CD4-positive, alpha-beta T cell treated with Interleukin-4 for 1 hour (primary cell): Measurements from ENCODE around the gene SOSTDC1.
"Not testable (repeated sequence)": the region's sequence is repeated elsewhere in the genome, so short reads cannot be mapped to it uniquely, and the experiment has no call there.

Experiments
- DNase-seq, 2 donors: peaks; one replicate each; pipeline ENCODE4 v3.0.0-alpha.2; 2020 to 2022

SOSTDC1 gene, protein sequence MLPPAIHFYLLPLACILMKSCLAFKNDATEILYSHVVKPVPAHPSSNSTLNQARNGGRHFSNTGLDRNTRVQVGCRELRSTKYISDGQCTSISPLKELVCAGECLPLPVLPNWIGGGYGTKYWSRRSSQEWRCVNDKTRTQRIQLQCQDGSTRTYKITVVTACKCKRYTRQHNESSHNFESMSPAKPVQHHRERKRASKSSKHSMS

DNA sequence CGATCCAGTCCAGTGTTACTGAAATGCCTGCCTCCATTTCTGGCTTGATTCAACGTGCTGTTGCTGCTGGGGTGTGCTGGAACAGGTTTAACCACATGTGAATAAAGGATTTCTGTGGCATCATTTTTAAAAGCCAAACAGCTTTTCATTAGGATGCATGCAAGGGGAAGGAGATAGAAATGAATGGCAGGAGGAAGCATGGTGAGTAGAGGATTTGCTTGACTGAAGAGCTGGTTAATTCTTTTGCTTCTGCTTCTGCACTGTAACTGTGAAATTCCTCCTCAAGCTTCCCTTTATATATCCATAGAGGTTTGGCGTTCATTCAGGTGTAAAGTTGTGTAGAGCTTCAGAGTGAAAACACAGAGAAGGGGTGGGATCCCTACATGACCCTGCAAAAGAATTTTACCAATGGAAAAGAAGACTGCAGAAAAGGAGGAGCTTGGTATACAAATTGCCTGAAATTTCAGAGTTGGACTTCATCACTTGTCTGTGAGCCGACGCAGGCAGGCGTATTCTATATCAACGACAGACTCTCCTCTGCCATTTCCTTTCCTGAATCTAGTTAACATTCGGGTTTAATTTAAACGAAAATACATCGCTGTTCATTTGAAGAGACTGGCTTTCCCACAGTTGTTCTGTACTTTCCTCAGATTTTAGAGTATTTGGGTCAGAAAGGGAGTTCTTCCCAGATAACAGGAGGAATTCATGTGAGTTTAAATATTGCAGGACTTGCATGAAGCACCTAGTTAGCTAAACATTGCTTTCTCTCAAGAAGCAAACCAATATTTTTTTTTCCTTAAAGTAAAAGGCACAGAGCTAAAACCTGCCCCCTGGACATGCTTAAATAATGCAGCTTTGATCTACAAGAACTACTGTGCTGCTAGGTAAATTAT lies at the start of gene SOSTDC1:
TSS of gene SOSTDC1 (minus strand) at position 270 of the 893 bp plus-strand sequence. CDS start at position 200, 70 bp downstream.
- no peak for DNase-seq

DNA sequence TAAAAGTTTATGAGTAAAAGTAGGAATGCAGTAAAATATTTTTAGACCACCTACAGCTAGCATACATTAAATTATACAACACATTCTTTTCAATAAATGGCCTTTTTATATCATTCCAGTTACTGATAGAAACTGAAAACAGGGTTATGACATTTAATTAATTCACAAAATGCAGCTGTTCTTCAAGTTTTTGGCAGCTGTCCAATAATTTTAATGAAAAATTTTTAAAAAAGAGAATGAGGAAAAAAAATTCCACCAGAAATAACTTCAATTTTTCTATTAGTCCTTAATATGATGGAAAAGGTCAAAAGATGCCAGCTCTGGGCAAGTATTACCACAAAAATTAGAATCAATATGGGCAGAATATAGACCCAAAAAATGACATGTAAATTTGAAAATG lies 49.2 kb upstream of the SOSTDC1 start:
- DNase-seq, result no peak

DNA sequence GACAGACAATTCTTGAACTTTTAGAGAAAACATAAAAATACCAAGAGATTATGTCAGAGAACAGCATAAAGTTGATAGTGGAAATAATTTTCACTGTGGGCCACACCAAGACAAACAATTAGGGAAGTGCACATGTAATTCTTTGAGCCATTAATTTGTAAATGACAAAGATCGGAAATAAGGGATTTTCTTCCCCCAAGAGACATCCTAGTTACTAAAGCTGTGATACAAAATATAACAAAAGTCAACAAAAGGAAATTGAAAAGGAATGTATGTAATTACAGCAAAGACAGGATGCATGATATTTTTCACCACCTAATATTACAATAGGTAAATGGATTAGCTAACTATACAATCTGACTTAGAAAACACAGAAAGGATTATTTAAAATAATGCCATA lies 48.7 kb upstream of the SOSTDC1 start:
- DNase-seq, result no peak

DNA sequence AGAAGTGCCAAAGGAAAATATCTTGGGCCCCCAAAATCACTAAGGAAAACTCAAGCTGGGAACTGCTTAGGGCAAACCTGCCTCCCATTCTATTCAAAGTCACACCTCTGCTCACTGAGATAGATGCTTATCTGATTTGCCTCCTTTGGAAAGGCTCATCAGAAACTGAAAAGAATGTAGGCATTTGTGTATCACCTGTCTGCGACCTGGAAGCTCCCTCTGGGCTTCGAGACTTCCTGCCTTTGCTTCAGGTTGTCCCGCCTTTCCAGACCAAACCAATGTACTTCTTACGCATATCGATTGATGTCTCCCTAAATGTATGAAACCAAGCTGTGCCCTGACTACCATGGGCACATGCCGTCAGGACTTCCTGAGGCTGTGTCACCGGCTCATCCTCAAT lies 46.6 kb upstream of the SOSTDC1 start:
- DNase-seq, result no peak

DNA sequence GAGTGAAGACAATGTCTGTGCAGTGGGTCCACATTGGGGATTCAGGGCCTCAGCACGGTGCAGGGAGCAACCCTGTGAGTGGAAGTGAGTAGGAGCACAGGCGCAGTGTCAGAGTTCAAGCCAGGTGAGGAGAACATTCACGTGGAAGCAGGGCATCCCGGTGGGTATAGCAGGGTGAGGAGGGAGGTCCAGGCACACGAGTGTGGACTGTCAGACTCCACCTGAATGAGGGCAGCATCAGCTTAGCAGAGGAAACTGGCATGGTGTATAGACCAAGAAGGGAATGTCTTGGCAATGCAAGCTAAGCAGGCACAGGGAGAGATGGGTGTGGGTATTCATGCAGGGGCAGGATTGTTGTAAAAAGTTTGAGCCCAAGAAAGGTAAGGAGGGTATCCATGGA lies 45.8 kb upstream of the SOSTDC1 start:
- no peak for DNase-seq

DNA sequence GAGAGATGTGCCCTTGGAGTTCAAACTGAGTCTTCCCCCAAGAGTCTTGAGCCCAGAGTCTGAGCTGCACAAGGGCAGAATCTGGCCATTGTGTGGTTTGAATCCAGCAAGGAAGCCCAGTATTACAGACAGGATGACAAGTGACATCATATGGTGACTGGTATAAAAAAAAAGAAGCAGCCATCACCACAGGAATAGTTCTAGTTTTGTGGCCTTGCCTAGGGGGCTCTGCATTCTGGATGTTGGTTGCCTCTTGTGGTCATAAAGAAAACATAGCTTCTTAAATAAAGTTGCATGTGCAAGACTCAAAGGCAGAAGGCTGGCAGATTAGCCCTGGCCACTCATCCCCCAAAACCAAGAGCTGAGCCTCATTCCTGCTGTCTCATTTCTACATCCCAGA lies 44.3 kb upstream of the SOSTDC1 start:
- no peak for DNase-seq

DNA sequence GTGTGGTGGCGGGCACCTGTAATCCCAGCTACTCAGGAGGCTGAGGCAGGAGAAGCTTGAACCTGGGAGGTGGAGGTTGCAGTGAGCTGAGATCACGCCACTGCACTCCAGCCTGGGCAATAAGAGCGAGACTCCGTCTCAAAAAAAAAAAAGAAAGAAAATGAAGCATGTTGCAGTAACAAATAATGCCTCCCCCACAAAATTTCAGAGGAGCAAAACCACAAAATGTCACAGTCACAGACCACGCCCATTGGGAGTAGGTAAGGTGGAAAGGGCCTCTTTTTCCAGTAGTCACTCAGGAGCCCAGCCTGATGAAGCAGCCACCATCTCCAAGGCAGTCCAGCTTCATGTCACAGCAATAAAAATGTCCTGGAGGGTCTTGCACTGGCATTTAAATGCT lies 40.9 kb upstream of the SOSTDC1 start:
- not testable (repeated sequence) for DNase-seq

DNA sequence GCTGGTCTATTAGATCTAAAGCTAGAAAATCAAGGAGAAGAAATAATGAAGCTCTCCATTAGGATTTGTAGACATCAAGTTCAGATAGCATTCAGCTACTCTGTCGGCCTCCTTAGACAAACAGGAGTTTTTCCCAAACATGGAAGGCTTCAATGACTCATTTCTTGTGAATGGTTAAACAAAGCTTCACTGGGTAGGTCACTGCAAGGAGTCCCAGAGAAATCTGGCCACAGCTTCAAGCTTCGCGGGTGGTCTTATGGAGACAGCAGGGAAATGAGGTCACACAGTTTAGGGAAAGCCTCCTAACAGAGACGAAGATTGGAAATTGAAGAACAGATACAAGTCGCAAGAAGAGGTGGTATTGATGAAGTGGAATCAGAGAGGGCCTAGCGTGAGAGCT lies 38.5 kb upstream of the SOSTDC1 start:
- no peak for DNase-seq

DNA sequence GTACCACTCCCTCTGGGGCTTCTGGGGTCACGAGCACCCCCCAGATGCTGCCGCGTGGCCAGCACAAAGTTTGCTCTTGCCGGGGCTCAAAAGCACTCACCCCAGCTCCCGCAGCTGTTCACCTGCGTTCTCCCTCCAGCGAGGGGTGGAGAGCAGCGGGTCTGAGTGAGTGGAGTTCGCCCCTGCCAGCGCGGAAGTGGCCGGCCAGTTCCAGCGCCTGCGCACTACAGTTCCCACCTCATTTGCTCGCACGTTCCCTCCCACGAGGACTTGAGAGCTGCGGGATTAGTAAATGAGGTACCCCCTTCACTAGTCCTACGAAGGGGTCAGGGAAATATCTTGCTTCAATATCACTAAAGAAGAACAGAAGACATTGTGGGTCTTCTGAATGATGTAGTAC lies 36.8 kb upstream of the SOSTDC1 start:
- no peak for DNase-seq

DNA sequence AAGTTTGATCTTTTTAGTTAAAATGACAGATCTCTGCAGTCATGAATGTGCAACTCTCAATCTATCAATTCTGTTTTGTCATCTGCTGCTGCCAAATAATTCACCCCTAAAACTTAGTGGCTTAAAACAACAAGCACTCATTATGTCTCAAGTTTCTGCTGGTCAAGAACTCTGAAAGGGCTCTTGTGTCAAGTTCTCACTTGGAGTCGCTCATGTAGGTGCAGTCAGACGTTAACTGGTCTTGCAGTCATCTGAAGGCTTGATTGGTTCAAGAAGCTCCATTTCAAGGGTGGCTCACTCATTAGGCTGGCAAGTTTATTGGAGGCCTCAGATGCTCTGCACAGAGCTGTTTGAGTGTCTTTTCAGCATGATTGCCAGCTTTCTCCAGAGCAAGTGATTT lies 32.6 kb upstream of the SOSTDC1 start:
- DNase-seq, result no peak

DNA sequence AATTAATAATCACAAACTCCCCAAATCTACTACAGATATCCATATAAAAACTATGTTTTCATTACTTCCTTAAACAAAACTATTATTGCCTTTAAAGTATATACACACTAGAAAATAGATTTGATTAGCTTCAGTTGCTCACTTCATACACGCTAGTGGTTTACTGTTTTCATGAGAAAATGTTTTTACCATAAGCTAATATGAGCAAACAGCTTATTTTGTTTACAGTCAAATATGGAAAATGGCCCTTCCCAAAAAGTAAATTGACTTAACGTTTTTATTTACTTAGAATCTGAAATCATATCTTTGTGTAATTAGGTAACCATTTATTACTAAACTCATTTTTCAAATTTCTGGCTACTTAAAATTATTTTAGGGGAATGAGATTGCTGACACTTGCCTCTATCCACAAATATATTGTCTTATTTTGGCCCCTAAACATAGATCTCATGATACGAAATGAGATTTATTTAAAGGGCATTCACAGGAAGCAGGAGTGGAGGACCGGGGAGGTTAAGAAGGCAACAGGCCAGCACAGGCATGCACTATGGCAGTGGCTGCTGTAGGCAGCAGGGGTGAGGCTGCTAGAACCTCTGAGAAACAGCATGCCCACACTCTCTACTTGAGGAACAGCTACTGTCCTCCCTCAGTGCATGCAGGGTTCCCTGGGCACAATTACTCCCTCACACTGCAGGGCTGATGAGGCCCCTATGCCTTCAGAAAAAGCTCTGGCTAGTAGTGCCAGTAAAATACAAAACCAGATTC lies 29.6 kb upstream of the SOSTDC1 start:
- DNase-seq, result no peak

DNA sequence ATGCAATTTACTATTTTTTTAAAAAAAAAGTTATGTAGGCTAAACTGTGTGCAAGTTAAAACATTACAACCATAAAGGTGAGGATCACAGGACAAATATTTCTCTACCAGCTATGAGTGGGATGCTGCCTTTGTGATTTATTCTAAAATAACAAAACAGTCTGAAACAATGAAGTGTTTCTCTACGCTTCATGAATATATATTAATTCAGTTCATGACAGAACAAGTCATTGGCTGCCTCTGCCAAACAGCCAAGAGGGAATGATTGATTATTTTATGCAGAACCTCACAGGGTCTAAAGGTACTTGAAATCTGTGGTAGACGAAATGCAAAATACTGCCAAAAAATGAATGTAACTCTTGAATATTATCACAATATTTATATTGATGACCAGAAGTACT lies 29.0 kb upstream of the SOSTDC1 start:
- no peak for DNase-seq

DNA sequence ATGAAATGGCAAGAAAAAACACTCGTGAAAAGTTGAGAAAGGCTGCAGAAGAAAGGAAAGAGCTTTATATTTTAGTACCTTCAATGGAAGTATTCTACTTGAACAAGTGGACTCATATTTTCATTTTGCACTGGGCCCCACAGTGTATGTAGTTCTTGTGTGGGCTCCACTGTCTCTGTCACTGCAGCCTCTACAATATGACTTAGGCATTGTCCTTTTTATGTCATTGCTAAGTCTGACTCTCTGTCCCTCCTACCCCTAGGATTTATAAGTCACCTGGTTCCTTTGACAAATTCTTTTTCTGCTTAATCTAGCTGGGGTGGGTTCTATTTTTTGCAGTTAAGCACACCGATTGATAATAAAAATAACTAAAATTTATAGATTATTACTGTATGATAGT lies 27.7 kb upstream of the SOSTDC1 start:
- DNase-seq, result no peak

DNA sequence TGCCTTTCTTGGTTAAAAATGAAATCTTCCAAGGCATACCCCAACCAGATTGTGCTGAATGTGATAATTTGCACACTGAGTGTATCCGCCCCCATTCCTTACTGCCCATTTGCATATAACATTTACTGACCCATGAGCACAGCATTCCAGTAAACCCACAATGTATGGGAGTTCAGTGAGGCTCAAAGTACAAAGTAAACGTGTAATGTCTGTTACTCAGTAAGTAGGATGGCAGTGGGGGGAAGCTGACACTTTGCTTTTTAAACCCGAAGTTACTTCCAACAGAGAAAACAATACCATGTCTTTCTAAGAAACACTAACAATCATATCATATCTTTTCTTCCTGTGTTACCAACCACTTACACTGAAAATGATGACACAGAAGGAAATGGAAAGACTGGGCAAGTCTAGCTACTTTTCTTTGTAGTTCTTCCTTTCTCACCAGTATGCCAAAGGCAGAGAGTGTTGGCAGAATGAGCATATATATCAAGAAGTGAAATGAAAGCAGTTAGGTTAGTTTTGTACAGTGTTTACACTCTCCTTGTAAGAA lies 27.1 kb upstream of the SOSTDC1 start:
- no peak for DNase-seq

DNA sequence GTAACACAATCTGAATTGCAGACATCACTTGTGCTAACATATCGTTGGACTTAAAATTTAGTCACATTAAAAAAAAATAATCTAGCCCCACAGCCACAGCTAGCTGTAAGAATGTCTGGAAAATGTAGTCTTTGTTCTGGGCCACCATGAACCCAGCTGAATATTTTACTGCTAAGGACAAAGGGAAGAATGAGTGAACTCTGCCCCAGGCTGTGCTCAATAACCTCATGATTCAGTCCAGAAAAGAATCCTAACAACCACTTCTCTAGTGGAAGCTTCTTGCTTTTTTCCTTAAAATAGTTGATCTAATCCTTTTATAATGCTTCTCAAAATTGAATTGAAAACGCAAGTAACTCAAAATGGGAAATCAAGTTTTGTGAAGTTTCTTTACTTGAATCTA lies 25.6 kb upstream of the SOSTDC1 start:
- no peak for DNase-seq

DNA sequence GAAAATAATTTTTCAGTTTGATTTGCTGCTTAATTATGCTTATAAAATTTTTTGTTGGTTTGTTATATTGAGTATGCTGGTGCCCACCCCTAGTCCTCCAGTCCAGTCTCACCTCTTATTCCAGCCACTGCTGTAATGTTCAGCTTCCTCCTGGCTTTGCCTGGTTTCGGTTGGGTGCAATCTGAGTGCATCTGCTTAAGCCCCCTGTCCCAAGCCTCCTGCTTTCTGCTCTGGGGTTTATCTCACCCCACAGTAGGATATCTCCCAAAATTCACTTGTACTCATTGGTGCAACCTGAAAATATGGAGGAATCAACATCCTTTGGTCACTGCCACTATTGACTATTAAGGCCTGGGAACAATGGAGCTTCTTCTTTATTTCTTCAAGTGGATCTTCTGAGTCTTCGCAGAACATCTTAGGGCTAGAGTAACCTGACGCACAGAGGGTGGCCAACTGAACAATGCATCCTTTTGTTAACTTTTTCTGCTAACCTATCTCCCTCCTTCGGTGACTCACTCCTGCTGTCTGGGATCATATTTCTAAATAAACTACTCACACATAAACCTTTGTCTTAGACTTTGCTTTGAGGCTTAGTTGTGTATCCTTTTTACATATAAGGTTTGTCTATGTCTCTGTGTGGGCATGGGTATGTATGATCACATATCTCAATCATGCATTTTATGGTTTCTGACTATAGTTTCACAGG lies 19.1 kb upstream of the SOSTDC1 start:
- no peak for DNase-seq

DNA sequence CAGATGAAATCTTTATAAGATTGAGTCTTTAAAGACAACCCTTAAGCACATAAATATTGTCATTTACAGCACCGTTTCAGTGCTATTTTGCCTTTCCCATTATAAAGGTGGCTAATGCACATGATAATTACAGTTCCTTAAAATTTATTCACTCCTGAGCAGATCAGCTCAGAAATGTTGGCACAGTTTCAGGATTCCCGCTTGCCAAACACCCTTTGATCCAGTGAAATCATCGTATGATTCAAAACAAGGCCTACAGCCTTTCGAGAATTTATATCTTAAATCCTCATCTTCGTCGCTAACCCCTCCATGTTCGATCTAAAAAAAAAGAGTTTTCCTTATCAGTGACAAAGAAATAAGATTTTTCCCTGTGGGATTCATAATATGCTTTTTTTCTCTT lies 14.1 kb upstream of the SOSTDC1 start:
- DNase-seq, result no peak

DNA sequence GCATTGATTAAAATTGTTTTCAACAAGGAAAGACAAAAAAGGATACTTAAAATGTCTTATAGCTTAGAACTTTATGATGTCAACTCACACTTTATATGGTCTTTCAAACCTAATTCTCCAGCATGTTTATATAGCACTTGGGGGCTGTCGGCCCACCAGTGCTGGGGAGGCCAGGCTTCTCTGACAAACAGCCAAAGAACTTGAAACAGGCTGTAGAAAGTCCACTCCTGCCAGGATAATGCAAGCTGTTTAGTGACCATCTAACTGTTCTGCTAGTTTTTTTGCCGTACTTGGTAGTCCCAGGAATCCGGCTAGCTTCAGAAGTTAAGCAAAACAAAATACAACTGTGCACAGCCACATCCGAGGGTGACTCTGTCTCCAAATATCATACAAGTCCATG lies 13.6 kb upstream of the SOSTDC1 start:
- DNase-seq, result no peak

DNA sequence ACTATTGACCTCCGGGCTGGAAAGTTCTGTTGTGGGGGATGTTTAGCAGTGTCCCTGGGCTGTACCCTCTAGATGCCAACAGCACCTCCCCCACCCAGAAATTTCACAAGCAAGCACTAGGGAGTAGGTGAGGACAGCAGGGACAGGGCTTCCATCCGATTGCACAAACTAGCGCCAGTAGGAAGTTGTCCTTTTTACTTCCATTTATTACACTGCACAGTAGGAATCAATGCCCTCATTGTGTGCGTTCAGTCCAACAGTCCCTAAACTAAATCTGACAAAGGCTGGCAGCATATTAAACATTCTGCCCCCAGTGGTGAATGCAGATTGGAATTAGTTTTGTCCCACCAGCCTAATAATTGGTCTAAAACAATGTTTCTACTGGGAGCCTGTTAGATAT lies 6.4 kb upstream of the SOSTDC1 start:
- no peak for DNase-seq

DNA sequence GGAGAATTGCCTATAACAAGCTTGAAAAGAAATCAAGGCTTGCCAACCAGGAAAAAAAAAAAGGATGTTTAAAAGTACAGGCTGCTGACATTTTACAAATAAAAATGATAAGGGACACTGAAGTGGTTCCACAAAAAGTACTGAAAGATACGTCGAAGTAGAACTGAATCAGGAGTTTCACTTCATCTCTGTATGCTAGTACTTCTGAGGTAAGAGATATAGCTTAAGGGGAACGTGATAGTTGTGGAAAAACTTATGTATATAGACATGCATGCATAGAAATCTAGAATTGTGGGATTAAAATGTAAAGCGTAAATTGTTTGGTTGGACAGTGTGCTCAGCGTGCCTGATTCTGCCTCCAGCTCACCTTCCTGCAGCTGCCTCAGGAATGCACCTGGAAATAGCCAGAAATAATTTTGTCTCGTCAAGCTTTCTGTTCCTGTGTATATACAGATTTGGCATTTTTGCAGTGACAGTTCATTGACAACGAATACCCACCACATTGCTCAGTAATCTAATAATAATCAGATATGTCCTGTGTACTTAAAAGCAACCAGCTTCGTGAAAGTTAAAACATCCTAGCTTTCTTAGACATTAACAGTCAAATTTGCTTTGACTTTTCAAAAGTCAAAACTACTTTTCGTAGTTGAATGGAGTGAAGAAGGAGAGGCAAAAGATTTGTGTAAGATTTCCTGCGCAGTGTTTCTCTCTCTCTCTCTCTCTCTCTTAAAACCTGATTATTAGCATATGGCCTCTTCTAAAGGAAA lies 1.4 kb downstream of the SOSTDC1 start:
- no peak for DNase-seq

DNA sequence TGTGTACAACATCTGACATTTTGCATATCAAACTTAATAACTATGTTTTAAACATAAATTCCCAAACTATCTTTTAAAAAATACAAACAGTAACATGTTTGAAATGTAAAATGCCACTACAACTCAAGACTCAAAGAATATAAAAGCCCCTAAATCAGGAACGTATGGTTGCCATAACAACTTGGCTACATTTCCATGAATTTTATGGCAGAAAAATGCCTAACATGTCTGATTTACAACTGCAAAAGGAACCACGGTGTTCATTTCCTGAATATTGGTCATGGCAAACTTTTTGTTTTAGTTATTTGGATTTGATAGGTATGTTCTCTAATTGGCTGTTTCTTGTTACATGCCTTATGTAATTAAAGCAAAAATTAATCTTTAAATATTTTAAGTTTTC lies 2.0 kb downstream of the SOSTDC1 start:
- no peak for DNase-seq

DNA sequence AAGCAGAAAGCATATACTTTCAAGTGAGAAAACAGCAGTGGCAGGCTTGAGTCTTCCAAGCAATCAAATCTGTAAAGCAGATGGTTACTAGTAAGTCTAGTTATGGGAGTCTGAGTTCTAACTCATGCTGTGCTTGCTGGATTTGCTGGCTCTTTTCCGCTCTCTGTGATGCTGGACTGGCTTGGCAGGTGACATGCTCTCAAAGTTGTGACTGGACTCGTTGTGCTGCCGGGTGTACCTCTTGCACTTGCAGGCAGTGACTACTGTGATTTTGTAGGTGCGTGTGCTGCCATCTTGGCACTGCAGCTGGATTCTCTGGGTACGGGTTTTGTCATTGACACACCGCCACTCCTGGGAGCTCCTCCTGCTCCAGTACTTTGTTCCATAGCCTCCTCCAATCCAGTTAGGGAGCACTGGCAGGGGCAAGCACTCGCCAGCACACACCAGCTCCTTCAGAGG lies 3.1 kb downstream of the SOSTDC1 start:
- DNase-seq, result no peak
